ENCODE data around the gene FAM237B. TPM values are rescaled to one million over a fixed set of nuclear protein-coding genes. Genes with fewer than 3 reads are reported as not detected.

Gene FAM237B
- total RNA-seq, 2 experiments from 2014 or later = not detected

DNA sequence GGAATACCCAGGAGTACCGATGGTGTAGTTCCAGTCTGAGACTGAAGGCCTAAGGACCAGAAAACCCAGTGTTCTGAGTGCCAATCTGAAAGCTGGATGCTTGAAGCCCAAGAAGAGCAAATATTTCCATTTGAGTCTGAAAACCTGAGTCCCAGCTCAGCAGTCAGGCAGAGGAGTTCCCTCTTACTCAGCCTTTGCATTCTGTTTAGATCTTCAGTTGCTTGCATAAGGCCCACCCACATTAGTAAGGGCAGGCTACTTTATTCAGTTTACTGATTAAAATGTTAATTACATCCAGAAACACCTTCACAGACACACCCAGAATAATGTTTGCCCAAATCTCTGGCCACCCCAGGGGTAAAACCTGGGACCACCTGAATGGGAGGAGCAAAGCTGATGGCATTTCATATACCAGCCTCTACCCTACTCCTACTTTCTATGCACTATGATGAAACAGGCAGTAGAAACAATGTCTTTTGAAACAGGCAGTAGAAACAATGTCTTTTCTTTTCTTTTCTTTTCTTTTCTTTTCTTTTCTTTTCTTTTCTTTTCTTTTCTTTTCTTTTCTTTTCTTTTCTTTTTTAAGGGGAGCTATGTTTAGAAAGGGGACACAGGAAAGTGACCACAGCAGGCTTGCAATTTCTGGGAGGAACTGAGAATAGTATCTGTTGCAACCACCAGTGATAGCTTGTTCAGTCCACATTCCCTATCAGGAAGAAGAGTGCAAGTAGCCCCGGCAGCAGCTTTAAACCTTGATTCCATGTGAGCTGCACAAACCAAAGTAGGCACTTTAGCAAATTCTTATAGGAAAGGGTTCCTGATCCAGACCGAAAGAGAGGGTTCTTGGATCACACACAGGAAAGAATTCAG is 30.6 kb downstream of the FAM237B start:
- no peaks in the 10 kb centered on the region for H3K4me1 Mint-ChIP-seq
- intact Hi-C loops (cut with DNase I, micrococcal nuclease) = no loop called here
- no peaks in the 10 kb centered on the region for H3K36me3 Mint-ChIP-seq (ENCODE audit: low read depth)
- no peak overlapping the region for H3K4me3 Mint-ChIP-seq
- ChIA-PET CTCF (interaction anchor here (0.8 to 0.9 kb wide), 2 partner anchors 100 to 137 kb away, joined by 3 read pairs; no protein-coding TSS in a partner anchor), POLR2A (no interaction called here)
- peaks cover 4% of the 10 kb centered on the region for H3K27me3 Mint-ChIP-seq
- H3K9me3 Mint-ChIP-seq (ENCODE audit: low read depth) = peaks cover 3% of the 10 kb centered on the region
- H3K27ac Mint-ChIP-seq = no peak overlapping the region
- ATAC-seq (no peak), DNase-seq (no peak)

DNA sequence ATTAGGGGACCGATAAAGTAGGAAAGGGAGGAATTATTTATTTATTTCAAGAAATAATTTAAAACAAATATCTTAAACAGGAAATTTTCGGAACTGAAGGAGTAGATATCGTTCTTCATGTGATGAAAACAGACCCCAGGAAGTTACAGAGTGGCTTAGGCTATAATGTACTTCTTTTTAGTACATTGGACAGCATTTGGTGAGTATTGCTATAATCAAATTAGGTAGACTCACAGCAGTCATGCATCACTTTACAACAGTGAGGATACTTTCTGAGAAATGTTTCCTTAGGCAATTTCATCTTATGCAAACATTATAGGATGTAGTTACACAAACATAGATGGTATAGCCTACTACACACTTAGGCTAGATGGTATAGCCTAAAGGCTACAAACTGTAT is 33.0 kb downstream of the FAM237B start:
- DNase-seq = no peak
- no peak for ATAC-seq
- ChIA-PET POLR2A (no interaction called here), CTCF (interaction anchor here (1.3 kb wide), 1 partner anchor 10 kb away, joined by 4 read pairs; no protein-coding TSS in a partner anchor)
- H3K9me3 Mint-ChIP-seq (ENCODE audit: low read depth) = peaks cover 2% of the 10 kb centered on the region
- intact Hi-C loops (cut with DNase I, micrococcal nuclease) = no loop called here
- no peak overlapping the region for H3K4me3 Mint-ChIP-seq
- H3K36me3 Mint-ChIP-seq (ENCODE audit: low read depth) = no peaks in the 10 kb centered on the region
- no peak overlapping the region for H3K27ac Mint-ChIP-seq
- H3K27me3 Mint-ChIP-seq = peaks cover 4% of the 10 kb centered on the region
- no peaks in the 10 kb centered on the region for H3K4me1 Mint-ChIP-seq

DNA sequence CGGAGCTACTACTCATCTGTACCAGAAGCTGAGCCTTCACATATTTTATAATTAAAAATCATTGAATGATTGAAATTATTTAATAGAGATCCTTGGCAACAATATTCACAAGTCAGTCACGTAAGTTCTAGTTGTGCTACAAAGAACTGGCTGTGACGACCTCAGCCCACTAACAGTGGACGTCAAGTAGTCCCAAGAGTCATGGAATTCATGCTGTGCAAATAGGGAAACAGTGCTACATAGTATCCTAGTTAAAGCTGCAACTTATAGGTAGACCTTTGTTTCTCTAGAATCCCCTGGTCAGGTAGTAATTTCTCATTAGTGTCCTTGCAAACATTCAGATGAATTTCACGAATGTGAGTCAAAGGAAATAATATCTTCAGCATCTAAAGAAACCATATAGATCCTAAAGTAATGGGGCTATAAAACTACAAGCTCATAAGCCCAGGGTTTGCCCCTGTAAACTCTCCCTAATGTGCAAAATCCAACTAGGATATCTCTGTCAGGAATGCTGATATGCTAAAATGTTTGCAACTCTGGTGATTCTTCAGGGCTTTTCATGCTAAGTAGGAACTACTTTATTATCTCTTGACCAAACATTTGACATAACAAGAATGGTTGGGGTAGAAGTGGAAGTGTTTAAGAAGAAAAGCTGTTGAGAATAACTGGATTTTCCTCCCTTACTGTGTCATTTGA is 44.9 kb downstream of the FAM237B start:
- POLR2A ChIA-PET = no interaction called here
- CTCF ChIA-PET = interaction anchor here (1.4 kb wide), 1 partner anchor 122 kb away, joined by 3 read pairs; the partner anchor contains the start of gene STEAP1
- DNase-seq (no peak), ATAC-seq (no peak)
- no peaks in the 10 kb centered on the region for H3K36me3 Mint-ChIP-seq (ENCODE audit: low read depth)
- no peaks in the 10 kb centered on the region for H3K9me3 Mint-ChIP-seq (ENCODE audit: low read depth)
- H3K4me3 Mint-ChIP-seq = no peak overlapping the region
- H3K4me1 Mint-ChIP-seq = no peaks in the 10 kb centered on the region
- no peak overlapping the region for H3K27ac Mint-ChIP-seq
- H3K27me3 Mint-ChIP-seq = no peaks in the 10 kb centered on the region
- intact Hi-C loops (cut with DNase I, micrococcal nuclease) = no loop called here

DNA sequence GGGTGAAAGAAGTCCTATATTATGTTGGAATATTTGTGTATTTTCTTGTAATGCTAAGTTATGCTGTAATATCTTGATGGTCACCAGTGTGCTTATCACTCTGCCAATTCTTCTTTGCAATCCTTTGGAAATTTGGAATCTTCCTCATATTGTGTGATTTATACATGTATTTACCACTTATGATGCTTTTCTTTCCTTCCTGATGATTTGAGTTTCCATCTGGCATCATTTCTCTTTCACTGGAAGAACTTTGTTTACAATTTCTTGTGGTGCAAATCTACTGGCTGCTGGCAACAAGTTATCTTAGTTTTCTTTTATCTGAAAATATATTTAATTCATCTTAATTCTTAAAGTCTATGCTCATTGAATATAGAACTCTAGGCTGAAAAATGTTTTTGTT is 46.9 kb downstream of the FAM237B start:
- no peak for DNase-seq
- ChIA-PET POLR2A (no interaction called here), CTCF (no interaction called here)
- Mint-ChIP-seq H3K36me3 (ENCODE audit: low read depth) (no peaks in the 10 kb centered on the region), H3K9me3 (ENCODE audit: low read depth) (no peaks in the 10 kb centered on the region), H3K27me3 (peaks cover 3% of the 10 kb centered on the region), H3K4me3 (no peak overlapping the region), H3K27ac (no peak overlapping the region), H3K4me1 (no peaks in the 10 kb centered on the region)
- ATAC-seq = no peak
- intact Hi-C loops (cut with DNase I, micrococcal nuclease) = no loop called here

DNA sequence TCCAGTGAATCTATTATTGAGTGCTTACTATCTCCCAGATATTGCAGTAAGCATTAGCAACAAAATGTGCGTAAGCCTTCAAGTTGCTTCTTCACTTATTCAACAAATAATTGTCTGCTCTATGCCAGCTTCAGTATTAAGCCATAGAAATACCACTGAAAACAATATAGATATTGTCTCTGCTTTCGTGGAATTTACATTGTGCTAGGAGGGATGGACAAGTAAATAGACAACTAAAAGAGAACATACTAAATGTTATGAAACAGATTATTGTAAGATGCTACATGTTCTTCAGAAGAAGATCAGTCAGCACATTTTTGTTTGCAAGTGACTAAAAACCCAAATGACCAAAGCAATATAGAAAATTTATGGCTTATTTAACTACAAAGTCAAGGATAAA is 48.9 kb downstream of the FAM237B start:
- intact Hi-C loops (cut with DNase I, micrococcal nuclease) = no loop called here
- H3K4me1 Mint-ChIP-seq = no peaks in the 10 kb centered on the region
- ChIA-PET CTCF (no interaction called here), POLR2A (no interaction called here)
- no peaks in the 10 kb centered on the region for H3K36me3 Mint-ChIP-seq (ENCODE audit: low read depth)
- no peaks in the 10 kb centered on the region for H3K9me3 Mint-ChIP-seq (ENCODE audit: low read depth)
- peaks cover 9% of the 10 kb centered on the region for H3K27me3 Mint-ChIP-seq
- no peak overlapping the region for H3K4me3 Mint-ChIP-seq
- ATAC-seq (no peak), DNase-seq (no peak)
- no peak overlapping the region for H3K27ac Mint-ChIP-seq

DNA sequence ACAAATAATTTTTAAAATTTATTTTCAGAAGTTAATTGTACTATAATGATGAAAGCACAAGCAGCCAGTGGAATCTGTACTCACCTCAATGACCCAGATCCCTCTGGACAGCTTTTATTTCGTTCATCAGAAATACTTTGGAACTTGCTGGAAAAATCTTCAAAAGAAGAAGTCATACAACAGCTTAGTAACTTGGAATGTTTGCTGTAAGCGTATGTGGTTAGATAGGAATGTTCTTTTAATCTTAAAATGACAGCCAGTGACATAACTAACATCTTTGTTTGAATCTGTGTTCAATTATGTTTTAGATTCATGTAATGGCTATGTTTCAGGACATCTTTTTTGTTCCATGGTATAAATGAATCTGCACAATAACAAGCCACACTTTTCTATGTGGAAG is 49.4 kb downstream of the FAM237B start:
- Mint-ChIP-seq H3K9me3 (ENCODE audit: low read depth) (no peaks in the 10 kb centered on the region), H3K27me3 (peaks cover 11% of the 10 kb centered on the region), H3K4me1 (no peaks in the 10 kb centered on the region), H3K27ac (no peak overlapping the region), H3K4me3 (no peak overlapping the region), H3K36me3 (ENCODE audit: low read depth) (no peaks in the 10 kb centered on the region)
- ATAC-seq (no peak), DNase-seq (no peak)
- intact Hi-C loops (cut with DNase I, micrococcal nuclease) = no loop called here
- ChIA-PET CTCF (no interaction called here), POLR2A (no interaction called here)

DNA sequence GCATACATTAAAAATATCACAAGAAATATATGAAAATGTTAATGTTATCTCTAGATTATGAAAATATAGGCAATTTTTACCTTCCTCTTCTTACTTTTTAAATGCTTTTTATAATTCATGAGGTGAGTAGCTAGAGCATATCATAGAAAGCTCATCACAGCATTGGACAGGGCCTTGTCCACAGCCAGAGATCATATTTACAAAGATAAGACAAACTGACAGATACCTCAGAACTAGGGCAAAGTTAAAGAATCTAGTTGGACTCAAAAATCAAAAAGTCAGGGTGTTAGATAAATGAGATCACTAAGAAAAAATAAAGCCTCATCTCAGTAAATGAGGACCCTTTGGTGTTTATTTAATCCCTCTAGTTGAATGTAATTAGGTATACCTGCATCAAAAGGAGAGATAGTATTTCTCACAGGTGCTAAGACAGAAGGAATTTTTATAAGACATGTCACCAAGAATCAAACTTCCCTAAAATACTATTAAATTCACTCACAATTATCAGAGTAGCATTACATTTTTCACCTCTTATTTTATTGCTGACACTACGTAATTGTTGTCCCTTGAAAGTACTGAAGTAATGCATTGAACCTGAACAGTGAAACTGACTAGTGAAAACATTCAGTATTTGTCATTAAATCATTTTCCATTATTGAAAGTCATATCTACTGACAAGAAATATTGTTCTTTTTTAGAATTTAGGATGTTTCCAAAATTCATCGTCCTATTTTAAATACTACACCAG is 50.5 kb downstream of the FAM237B start:
- CTCF ChIA-PET = interaction anchor here (0.6 to 1.4 kb wide), 3 partner anchors 10 to 79 kb away, joined by 3 to 5 read pairs (median 3); no protein-coding TSS in a partner anchor
- intact Hi-C loops (cut with DNase I, micrococcal nuclease) = no loop called here
- no peak overlapping the region for H3K27ac Mint-ChIP-seq
- peaks cover 11% of the 10 kb centered on the region for H3K27me3 Mint-ChIP-seq
- no peak overlapping the region for H3K4me3 Mint-ChIP-seq
- H3K36me3 Mint-ChIP-seq (ENCODE audit: low read depth) = no peaks in the 10 kb centered on the region
- H3K9me3 Mint-ChIP-seq (ENCODE audit: low read depth) = no peaks in the 10 kb centered on the region
- POLR2A ChIA-PET = no interaction called here
- no peaks in the 10 kb centered on the region for H3K4me1 Mint-ChIP-seq
- ATAC-seq = no peak
- DNase-seq = no peak

DNA sequence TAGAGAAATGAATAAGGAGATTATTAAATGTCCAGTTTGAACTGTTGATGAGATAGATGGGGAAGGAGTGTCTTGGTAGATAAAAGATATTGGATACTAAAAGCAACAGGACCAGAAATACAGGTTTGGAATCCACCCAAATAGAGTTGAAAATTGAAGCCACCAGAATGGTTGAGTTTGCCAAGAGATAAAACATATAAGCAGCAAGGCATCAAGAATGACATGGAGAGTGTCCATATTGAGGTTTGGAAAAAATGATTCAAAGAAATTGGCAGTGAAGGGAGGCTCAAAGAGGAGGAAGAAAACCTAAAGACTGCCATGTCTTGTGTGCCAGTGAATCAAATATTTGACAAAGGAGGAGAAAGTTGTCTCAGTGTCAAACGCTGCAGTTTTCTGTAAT is 51.9 kb downstream of the FAM237B start:
- Mint-ChIP-seq H3K36me3 (ENCODE audit: low read depth) (no peaks in the 10 kb centered on the region), H3K27me3 (peaks cover 11% of the 10 kb centered on the region), H3K9me3 (ENCODE audit: low read depth) (no peaks in the 10 kb centered on the region), H3K27ac (no peak overlapping the region), H3K4me1 (no peaks in the 10 kb centered on the region), H3K4me3 (no peak overlapping the region)
- DNase-seq (no peak), ATAC-seq (no peak)
- ChIA-PET POLR2A (no interaction called here), CTCF (interaction anchor here (1.3 to 1.4 kb wide), 2 partner anchors 9 to 24 kb away, joined by 3 to 5 read pairs; no protein-coding TSS in a partner anchor)
- intact Hi-C loops (cut with DNase I, micrococcal nuclease) = loop anchor here in 1 of 2 experiments (5.0 kb wide), 1 partner anchor 38 kb away; no protein-coding TSS in a partner anchor

DNA sequence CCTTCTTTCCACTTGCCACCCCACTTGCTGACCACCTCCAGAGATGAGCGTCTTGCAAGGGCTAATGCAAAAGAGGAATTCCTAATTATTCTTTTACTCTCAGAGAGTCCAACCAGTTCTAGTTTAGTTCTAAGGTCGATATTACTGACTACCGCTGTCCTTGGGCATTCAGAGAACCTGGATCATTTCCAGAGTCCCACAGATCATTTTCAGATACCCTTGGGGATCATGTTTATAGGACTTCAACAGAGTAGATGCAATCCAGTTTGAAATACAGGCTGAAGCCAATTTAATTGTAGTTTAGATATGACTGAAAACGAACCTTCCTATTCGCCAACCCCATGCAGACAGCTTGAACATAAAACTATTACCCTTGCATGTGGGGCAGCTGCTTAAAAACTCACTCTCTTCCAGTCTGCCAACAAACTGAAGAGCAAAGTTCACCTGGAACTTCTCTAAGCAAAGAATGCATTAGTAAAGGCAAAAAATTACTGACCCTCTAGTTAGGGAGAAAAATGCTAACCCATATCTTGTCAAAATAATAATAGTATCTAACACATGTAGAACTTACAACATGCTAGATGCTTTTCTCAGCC is 53.7 kb downstream of the FAM237B start:
- Mint-ChIP-seq H3K9me3 (ENCODE audit: low read depth) (no peaks in the 10 kb centered on the region), H3K4me3 (no peak overlapping the region), H3K27me3 (peaks cover 11% of the 10 kb centered on the region), H3K4me1 (no peaks in the 10 kb centered on the region), H3K36me3 (ENCODE audit: low read depth) (no peaks in the 10 kb centered on the region), H3K27ac (no peak overlapping the region)
- intact Hi-C loops (cut with DNase I, micrococcal nuclease) = loop anchor here in 1 of 2 experiments (5.0 kb wide), 1 partner anchor 40 kb away; no protein-coding TSS in a partner anchor
- ATAC-seq (no peak), DNase-seq (no peak)
- ChIA-PET CTCF (interaction anchor here (1.2 to 1.6 kb wide), 2 partner anchors 14 to 161 kb away, joined by 3 to 5 read pairs; no protein-coding TSS in a partner anchor), POLR2A (no interaction called here)

DNA sequence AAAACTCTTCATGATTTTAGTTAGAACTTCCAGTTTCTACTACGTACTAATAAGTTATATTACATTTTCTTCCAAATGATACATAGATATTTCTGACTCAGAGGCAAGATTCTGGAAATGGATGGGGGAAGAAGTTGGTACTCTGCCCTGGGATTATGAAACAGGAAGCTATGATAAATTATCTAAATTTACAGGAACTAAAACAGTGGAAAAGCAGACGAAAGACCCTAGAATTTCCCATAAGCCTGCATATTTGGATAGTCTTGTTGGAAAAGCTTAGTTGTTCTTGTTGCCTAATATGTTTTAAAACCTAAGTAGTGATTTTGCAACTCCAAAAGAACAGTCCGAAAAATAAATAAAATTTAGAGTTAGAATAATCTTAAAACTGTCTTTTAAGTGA is 54.3 kb downstream of the FAM237B start:
- ChIA-PET CTCF (interaction anchor here (1.2 kb wide), 1 partner anchor 14 kb away, joined by 5 read pairs; no protein-coding TSS in a partner anchor), POLR2A (no interaction called here)
- no peak overlapping the region for H3K4me3 Mint-ChIP-seq
- intact Hi-C loops (cut with DNase I, micrococcal nuclease) = loop anchor here in 1 of 2 experiments (5.0 kb wide), 1 partner anchor 40 kb away; no protein-coding TSS in a partner anchor
- no peaks in the 10 kb centered on the region for H3K4me1 Mint-ChIP-seq
- H3K27ac Mint-ChIP-seq = no peak overlapping the region
- no peaks in the 10 kb centered on the region for H3K36me3 Mint-ChIP-seq (ENCODE audit: low read depth)
- DNase-seq (no peak), ATAC-seq (no peak)
- no peaks in the 10 kb centered on the region for H3K9me3 Mint-ChIP-seq (ENCODE audit: low read depth)
- peaks cover 11% of the 10 kb centered on the region for H3K27me3 Mint-ChIP-seq
